Upper lobe of right lung (tissue), 1 donor: Measurements from ENCODE around the gene SERPINA5. TPM values are rescaled to one million over a fixed set of nuclear protein-coding genes. Genes with fewer than 3 reads are reported as not detected.
A peak's percentile ranks its signal among the peaks of the same experiment; 100 is the strongest.

ENCODE experiments used
- ATAC-seq: fragments of 200-7000 bp; cut with Tn5 transposase; one replicate; pipeline ENCODE4 v1.9.1; 2020; ENCODE audit warnings: mild to moderate bottlenecking, moderate library complexity
- DNase-seq: peaks from one replicate; pipeline ENCODE4 v3.0.0-alpha.2; 2020
- H3K27ac ChIP-seq: fragments of 200-600 bp; one replicate; pipeline ENCODE4 v1.8.0; 2022
- H3K27me3 ChIP-seq: fragments of 200-600 bp; one replicate; pipeline ENCODE4 v1.8.0; 2022; ENCODE audit warnings: mild to moderate bottlenecking
- H3K36me3 ChIP-seq: fragments of 200-600 bp; one replicate; pipeline ENCODE4 v1.8.0; 2022
- H3K4me1 ChIP-seq: fragments of 200-600 bp; one replicate; pipeline ENCODE4 v1.8.0; 2022
- H3K4me3 ChIP-seq: fragments of 200-600 bp; one replicate; pipeline ENCODE4 v1.8.0; 2022; ENCODE audit warnings: mild to moderate bottlenecking
- H3K9me3 ChIP-seq: fragments of 200-600 bp; one replicate; pipeline ENCODE4 v1.8.0; 2022
- intact Hi-C: fragments of 100-400 bp; cut with DNase I; formaldehyde crosslinking; loops from one replicate; pipeline ENCODE4 v1.11.0; 2022
- total RNA-seq: library from RNA; stranded (reverse); fragmentation: NEBNext Ultra II Directional; extraction: Animal tissue kit (Norgen Biotek cat#: 25700); gene quantifications from one replicate; pipeline ENCODE4 v1.2.1, GENCODE V29; 2021
- TF ChIP-seq, protein P1 (sequence below): fragments of 200-600 bp; IDR thresholded peaks from one replicate; pipeline ENCODE4 v1.8.0; 2022; ENCODE audit warnings: antibody characterized with exemption
- donor health status: DM: no; HTN: yes; CAD: no; lungs with severe emphysema.

The SERPINA5 gene
- total RNA-seq, 1 donor from 2014 or later = 0.41 TPM

DNA sequence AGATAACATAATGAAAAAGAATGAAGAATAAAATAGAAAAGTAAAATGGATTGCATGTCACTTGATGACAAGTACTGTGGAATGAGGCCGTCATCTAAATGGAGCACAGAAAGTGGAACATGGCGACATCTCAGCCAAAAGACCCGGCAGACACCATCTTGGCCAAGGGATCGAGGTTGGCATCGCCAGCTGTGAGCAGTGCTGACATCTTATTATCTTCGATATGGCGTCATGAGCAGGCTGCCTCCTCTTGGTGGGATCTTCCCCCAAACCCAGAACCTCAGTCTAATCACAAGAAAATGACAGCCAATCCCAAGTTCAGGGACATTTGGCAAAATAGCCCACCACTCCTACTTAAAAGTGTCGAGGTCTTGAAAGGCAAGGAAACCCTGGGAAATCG lies 15.1 kb downstream of the SERPINA5 start:
- Histone ChIP-seq H3K4me1 (peaks cover 9% of the 10 kb centered on the region), H3K27ac (no peak overlapping the region), H3K4me3 (no peak overlapping the region), H3K36me3 (no peaks in the 10 kb centered on the region), H3K27me3 (no peaks in the 10 kb centered on the region), H3K9me3 (no peaks in the 10 kb centered on the region)
- intact Hi-C loops = no loop called here
- TF ChIP-seq, protein P1, sequence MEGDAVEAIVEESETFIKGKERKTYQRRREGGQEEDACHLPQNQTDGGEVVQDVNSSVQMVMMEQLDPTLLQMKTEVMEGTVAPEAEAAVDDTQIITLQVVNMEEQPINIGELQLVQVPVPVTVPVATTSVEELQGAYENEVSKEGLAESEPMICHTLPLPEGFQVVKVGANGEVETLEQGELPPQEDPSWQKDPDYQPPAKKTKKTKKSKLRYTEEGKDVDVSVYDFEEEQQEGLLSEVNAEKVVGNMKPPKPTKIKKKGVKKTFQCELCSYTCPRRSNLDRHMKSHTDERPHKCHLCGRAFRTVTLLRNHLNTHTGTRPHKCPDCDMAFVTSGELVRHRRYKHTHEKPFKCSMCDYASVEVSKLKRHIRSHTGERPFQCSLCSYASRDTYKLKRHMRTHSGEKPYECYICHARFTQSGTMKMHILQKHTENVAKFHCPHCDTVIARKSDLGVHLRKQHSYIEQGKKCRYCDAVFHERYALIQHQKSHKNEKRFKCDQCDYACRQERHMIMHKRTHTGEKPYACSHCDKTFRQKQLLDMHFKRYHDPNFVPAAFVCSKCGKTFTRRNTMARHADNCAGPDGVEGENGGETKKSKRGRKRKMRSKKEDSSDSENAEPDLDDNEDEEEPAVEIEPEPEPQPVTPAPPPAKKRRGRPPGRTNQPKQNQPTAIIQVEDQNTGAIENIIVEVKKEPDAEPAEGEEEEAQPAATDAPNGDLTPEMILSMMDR = no peak
- DNase-seq (no peak), ATAC-seq (no peak)

DNA sequence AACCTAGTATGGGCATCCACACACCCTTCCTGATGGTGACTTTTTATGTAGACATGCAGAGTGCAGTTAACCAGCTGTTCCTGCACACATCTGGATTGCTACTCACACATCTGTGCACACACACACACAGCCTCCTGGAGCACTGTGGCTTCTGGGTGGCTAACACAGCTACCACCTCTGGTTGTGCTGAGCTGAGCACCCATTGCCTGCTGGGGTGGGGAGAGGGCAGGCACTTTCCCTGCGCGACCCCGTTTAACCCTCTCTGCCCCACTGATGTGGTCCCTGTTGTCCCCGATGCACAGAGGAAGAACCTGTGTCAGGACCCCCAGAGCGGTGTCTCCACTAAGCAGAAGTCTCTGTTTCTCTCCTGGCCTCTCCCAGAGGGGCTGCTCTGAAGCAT lies 16.6 kb downstream of the SERPINA5 start:
- Histone ChIP-seq H3K4me1 (peaks cover 9% of the 10 kb centered on the region), H3K36me3 (no peaks in the 10 kb centered on the region), H3K4me3 (no peak overlapping the region), H3K9me3 (no peaks in the 10 kb centered on the region), H3K27ac (no peak overlapping the region), H3K27me3 (no peaks in the 10 kb centered on the region)
- DNase-seq (no peak), ATAC-seq (no peak)
- intact Hi-C loops = no loop called here
- TF ChIP-seq, protein P1 = no peak

DNA sequence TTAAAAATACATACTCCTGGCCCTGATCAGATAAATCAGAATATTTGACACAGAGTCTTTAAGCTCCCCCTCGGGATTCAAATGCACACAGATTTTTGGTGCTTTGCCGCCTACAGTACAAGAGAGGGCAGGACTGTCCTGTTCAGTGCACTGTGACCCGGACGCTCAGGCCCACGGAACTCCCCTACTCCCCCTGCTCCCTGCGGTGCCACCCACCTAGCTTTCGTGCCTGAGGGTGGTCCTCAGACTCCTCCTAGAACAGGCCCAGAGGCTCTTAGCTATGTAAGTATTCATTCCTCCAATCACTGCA lies 17.2 kb downstream of the SERPINA5 start:
- intact Hi-C loops = no loop called here
- no peaks in the 10 kb centered on the region for H3K9me3 ChIP-seq
- no peak for DNase-seq
- no peak overlapping the region for H3K27ac ChIP-seq
- H3K27me3 ChIP-seq = no peaks in the 10 kb centered on the region
- H3K36me3 ChIP-seq = no peaks in the 10 kb centered on the region
- H3K4me1 ChIP-seq = peaks cover 9% of the 10 kb centered on the region
- TF ChIP-seq, protein P1 = no peak
- no peak for ATAC-seq
- H3K4me3 ChIP-seq = no peak overlapping the region

DNA sequence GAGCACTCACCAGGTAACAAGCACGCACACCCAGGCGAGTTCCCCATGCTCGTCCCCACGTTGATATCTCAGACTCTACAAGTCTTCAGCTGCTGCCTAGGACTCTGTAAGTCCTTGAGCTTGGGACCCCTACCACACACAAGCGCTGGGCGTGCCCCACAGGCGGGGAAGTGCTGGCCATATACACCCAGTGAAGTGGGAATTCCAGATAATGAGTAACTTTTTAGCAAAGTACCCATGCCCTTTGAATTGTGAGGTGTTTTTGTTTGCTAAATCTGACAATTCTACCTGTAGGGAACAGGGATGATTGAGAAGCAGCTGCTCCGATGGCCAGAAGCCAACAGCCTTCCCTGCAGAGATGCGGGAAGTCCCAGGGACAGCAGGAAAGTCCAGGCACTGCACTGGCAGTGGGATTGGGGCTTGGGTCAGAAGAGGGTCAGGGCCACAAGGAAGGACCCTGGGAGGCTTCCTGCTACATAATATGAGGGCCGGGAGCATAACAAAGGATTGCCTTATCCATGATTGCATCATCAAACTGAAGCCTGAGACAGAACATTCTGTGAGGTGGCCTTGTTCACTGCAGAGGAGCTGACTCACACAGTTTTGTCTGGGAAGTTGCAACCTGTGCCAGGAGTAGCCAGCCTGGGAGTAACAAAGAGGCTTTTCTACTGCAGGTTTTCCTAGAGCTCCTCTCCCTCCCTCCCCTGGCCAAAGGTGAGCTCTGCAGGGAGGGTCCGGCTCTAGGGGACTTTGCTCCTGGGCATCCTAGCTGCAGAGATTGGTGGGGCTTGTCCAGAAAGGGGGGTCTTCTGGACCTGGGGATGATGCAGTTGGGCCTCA lies 17.8 kb downstream of the SERPINA5 start:
- DNase-seq (no peak), ATAC-seq (peak; percentile 66)
- Histone ChIP-seq H3K36me3 (no peaks in the 10 kb centered on the region), H3K27me3 (no peaks in the 10 kb centered on the region), H3K4me3 (no peak overlapping the region), H3K4me1 (peaks cover 9% of the 10 kb centered on the region), H3K9me3 (no peaks in the 10 kb centered on the region), H3K27ac (peak overlapping the region; percentile 48)
- TF ChIP-seq, protein P1 = no peak
- intact Hi-C loops = no loop called here

DNA sequence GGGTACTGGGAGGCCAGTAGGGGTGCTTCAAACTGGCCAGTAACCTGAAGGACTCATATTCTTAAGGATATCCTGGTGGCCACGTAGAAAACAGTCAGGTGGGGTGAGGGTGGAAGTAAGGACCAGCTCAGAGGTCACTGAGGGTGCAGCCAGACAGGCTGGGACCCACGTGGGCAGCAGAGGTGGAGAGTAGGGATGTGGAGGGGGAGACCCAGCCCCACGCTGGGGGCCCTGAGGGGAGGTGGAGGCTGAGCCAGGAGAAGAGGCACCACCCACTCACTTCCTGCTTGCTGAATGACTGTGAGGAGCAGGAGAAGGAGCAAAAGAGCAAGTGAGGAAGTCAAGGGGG lies 18.4 kb downstream of the SERPINA5 start:
- intact Hi-C loops = no loop called here
- peak; percentile 2 for ATAC-seq
- TF ChIP-seq, protein P1 = no peak

DNA sequence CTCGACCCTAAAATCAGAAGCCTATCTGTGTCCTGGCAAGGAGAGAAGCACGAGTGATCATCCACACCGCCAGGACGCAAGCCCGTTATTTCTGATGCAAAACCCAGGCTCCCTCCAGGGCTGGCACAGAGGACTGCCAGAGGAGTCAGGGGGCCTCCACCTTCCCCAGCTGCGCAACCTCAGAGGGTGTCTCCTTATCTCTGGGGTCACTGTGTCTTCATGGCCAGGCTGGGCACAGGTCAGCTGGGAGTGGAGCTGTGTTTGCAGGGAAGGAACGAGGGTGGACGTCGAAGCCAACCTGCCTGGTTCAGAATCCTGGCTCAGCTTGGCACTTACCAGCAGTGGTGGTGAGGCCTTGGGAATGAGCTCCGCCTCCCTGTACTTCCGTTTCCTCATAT lies 18.9 kb downstream of the SERPINA5 start:
- no peaks in the 10 kb centered on the region for H3K27me3 ChIP-seq
- TF ChIP-seq, protein P1 = no peak
- H3K27ac ChIP-seq = no peak overlapping the region
- intact Hi-C loops = no loop called here
- no peak overlapping the region for H3K4me3 ChIP-seq
- no peaks in the 10 kb centered on the region for H3K36me3 ChIP-seq
- peaks cover 9% of the 10 kb centered on the region for H3K4me1 ChIP-seq
- H3K9me3 ChIP-seq = no peaks in the 10 kb centered on the region
- DNase-seq (no peak), ATAC-seq (no peak)

More for the DNA sequence above, 18.4 kb downstream of the SERPINA5 start:
- no peaks in the 10 kb centered on the region for H3K36me3 ChIP-seq
- no peak overlapping the region for H3K4me3 ChIP-seq
- no peaks in the 10 kb centered on the region for H3K9me3 ChIP-seq
- H3K27ac ChIP-seq = peak overlapping the region; percentile 48
- no peaks in the 10 kb centered on the region for H3K27me3 ChIP-seq
- peaks cover 9% of the 10 kb centered on the region for H3K4me1 ChIP-seq
- DNase-seq = no peak
